K562 (cell line): ENCODE data around the gene CCR6. TPM values are rescaled to one million over a fixed set of nuclear protein-coding genes. Genes with fewer than 3 reads are reported as not detected.

ENCODE experiments used
- AFF4 ChIP-seq: sonication (generic); formaldehyde crosslinking; IDR thresholded peaks from 2 replicates; pipeline ENCODE4 v1.8.0; 2023; ENCODE audit warnings: mild to moderate bottlenecking, missing genetic modification reagents
- CBFA2T3 ChIP-seq: fragments of 450-650 bp; IDR thresholded peaks from 2 replicates; pipeline ENCODE4 v1.6.1; 2017
- DPF2 ChIP-seq: fragments of 450-650 bp; IDR thresholded peaks from 2 replicates; pipeline ENCODE4 v1.6.1; 2016
- GABPB2 ChIP-seq: fragments of 250-450 bp; sonication (Bioruptor Pico); conservative IDR thresholded peaks from 2 replicates; pipeline ENCODE4 v1.5.1; 2021; ENCODE audit warnings: mild to moderate bottlenecking
- KAT8 ChIP-seq: fragments of 450-650 bp; IDR thresholded peaks from 2 replicates; pipeline ENCODE4 v1.6.1; 2016; ENCODE audit warnings: low read depth, mild to moderate bottlenecking
- MTF1 ChIP-seq: fragments of 250-450 bp; sonication (Bioruptor Pico); IDR thresholded peaks from 2 replicates; pipeline ENCODE4 v1.9.0; 2021; ENCODE audit warnings: moderate library complexity, mild to moderate bottlenecking, inconsistent platforms, borderline replicate concordance
- NR2F6 ChIP-seq: fragments of 450-650 bp; formaldehyde crosslinking; IDR thresholded peaks from 2 replicates; pipeline ENCODE4 v1.4.0; 2020; ENCODE audit warnings: mild to moderate bottlenecking
- POLR2AphosphoS5 ChIP-seq: IDR thresholded peaks from 2 replicates; pipeline ENCODE4 v1.6.1; 2011; ENCODE audit warnings: mild to moderate bottlenecking, low read depth, low read length, moderate library complexity; ENCODE audit not compliant: control insufficient read depth, insufficient read depth
- RHOXF2B ChIP-seq: fragments of 250-450 bp; sonication (Bioruptor Pico); conservative IDR thresholded peaks from 2 replicates; pipeline ENCODE4 v1.5.1; 2021
- SAP30 ChIP-seq: fragments of 200-600 bp; sonication (generic); IDR thresholded peaks from 2 replicates; pipeline ENCODE4 v1.6.1; 2012; ENCODE audit warnings: borderline replicate concordance, low read depth, mild to moderate bottlenecking, moderate library complexity, low read length, control low read depth, inconsistent platforms; ENCODE audit not compliant: insufficient read depth, poor library complexity, severe bottlenecking
- SMARCC2 ChIP-seq: fragments of 450-650 bp; IDR thresholded peaks from 2 replicates; pipeline ENCODE4 v1.6.1; 2017; ENCODE audit warnings: antibody characterized with exemption, moderate library complexity, mild to moderate bottlenecking, low read depth
- STAT6 ChIP-seq: sonication (generic); formaldehyde crosslinking; IDR thresholded peaks from 2 replicates; pipeline ENCODE4 v1.8.1; 2023; ENCODE audit warnings: mild to moderate bottlenecking, missing genetic modification reagents
- TFE3 ChIP-seq: fragments of 450-650 bp; formaldehyde crosslinking; IDR thresholded peaks from 2 replicates; pipeline ENCODE4 v1.4.0; 2020; ENCODE audit warnings: mild to moderate bottlenecking, mixed read lengths
- TOE1 ChIP-seq, 2 experiments: fragments of 450-650 bp in 1 of 2; sonication (generic) in 1 of 2; formaldehyde crosslinking in 1 of 2; IDR thresholded peaks; 2 replicates each; pipeline versions ENCODE4 v1.7.1 to v1.8.0; 2016 to 2022; ENCODE audit warnings: borderline replicate concordance in 2 of 2, mild to moderate bottlenecking in 2 of 2, antibody characterized with exemption in 1 of 2, inconsistent platforms in 1 of 2, low read depth in 1 of 2, missing genetic modification reagents in 1 of 2, moderate library complexity in 1 of 2
- U2AF2 ChIP-seq: fragments of 200-400 bp; formaldehyde crosslinking; optimal IDR thresholded peaks from 2 replicates; pipeline ENCODE3; 2017; ENCODE audit warnings: low read depth, mild to moderate bottlenecking, low read length
- ZFP30 ChIP-seq: fragments of 250-450 bp; sonication (Bioruptor Pico); IDR thresholded peaks from 2 replicates; pipeline ENCODE4 v1.8.0; 2022; ENCODE audit warnings: moderate library complexity, mild to moderate bottlenecking, inconsistent platforms, borderline replicate concordance
- ZNF384 ChIP-seq: IDR thresholded peaks from 2 replicates; pipeline ENCODE4 v1.6.1; 2012; ENCODE audit warnings: low read depth, low read length, improper control_type of control experiment
- ZNF586 ChIP-seq: fragments of 450-650 bp; formaldehyde crosslinking; conservative IDR thresholded peaks from 2 replicates; pipeline ENCODE4 v1.4.0; 2020; ENCODE audit warnings: mild to moderate bottlenecking, moderate library complexity
- polyA plus RNA-seq, 8 experiments: library from polyadenylated mRNA; depleted of rRNA in 4 of 8; stranded (reverse) in 5 of 8; unstranded in 3 of 8; fragments of >200 nt; fragmentation: Nextera tagmentation in 2 of 8; fragmentation: Illumina TruSeq in 1 of 8; extraction: Ambion mirVana in 2 of 8; extraction: Trizol in 1 of 8; gene quantifications; 2 replicates each; pipeline versions ENCODE4 v1.2.1 to v1.2.3, GENCODE V29; 2011 to 2014; ENCODE audit warnings: inconsistent platforms in 1 of 8, missing spikeins in 1 of 8
- total RNA-seq, 7 experiments: library from RNA; depleted of rRNA in 6 of 7; stranded (reverse); fragments of >200 nt in 6 of 7; fragmentation: Illumina TruSeq in 2 of 7; extraction: Trizol in 2 of 7; gene quantifications; 2 replicates each; pipeline versions ENCODE4 v1.2.1 to v1.2.3, GENCODE V29; 2011 to 2021; ENCODE audit warnings: low replicate concordance in 1 of 7
- TF ChIP-seq, protein P1 (sequence below): fragments of 250-450 bp; sonication (Bioruptor Pico); IDR thresholded peaks from 2 replicates; pipeline ENCODE4 v1.4.0; 2020; ENCODE audit warnings: borderline replicate concordance

CCR6 gene
- total and polyA plus RNA-seq, 9 of the 15 experiments (the other 6 are each of a cell fraction or from before 2014, with no cell fraction given): not detected

DNA sequence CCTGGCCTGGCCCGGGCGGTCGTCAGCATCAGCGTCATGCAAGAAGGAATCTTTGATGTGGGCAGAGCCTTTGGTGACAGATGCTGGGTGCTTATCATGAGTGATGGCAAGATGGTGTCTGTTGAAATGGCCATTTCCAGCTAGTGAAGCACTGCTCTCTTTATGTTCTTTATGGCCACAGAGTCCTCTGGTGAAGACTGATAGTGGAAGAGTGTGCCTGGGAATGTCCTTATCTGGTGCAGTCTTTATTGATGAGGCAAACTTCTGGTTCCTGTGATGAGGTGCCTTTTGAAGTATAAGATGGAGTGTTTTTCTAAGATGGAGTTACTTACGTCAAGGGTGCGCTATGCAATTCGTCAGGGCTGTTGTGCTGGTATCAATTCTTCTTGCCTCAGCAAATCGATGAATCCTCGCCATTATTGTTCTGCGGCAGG, 22.6 kb upstream of the CCR6 start (continued):
- TF ChIP-seq AFF4 (CRISPR knock-in tag) (no peak), ZNF586 (CRISPR knock-in tag) (no peak), ZFP30 (CRISPR knock-in tag) (no peak), CBFA2T3 (peak; percentile 93), SMARCC2 (no peak), ZNF384 (no peak), GABPB2 (CRISPR knock-in tag) (no peak), STAT6 (no peak), TOE1 (IDR thresholded peaks at IDR 0.05; ENCODE audit: borderline replicate concordance) (no peak), TOE1 (CRISPR knock-in tag; IDR thresholded peaks at IDR 0.05; ENCODE audit: borderline replicate concordance, low read depth) (no peak), SAP30 (no peak), U2AF2 (no peak), DPF2 (peak; percentile 53; the same call in 1 of the 2 replicates), NR2F6 (no peak), MTF1 (CRISPR knock-in tag) (no peak), TFE3 (CRISPR knock-in tag) (no peak), KAT8 (no peak), RHOXF2B (CRISPR knock-in tag) (no peak), POLR2AphosphoS5 (peak; percentile 67)
- TF ChIP-seq, protein P1, sequence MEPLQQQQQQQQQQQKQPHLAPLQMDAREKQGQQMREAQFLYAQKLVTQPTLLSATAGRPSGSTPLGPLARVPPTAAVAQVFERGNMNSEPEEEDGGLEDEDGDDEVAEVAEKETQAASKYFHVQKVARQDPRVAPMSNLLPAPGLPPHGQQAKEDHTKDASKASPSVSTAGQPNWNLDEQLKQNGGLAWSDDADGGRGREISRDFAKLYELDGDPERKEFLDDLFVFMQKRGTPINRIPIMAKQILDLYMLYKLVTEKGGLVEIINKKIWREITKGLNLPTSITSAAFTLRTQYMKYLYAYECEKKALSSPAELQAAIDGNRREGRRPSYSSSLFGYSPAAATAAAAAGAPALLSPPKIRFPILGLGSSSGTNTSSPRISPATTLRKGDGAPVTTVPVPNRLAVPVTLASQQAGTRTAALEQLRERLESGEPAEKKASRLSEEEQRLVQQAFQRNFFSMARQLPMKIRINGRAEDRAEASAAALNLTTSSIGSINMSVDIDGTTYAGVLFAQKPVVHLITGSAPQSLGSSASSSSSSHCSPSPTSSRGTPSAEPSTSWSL (CRISPR knock-in tag): no peak
